Measurements from ENCODE around the gene FUCA1.
"Not testable (repeated sequence)": the region's sequence is repeated elsewhere in the genome, so short reads cannot be mapped to it uniquely, and the experiment has no call there.

FUCA1 gene

GRCh38 chr1:23847482-23848095 lies 20.5 kb downstream of the FUCA1 start:
- H3K4me1 ChIP-seq (ENCODE audit: insufficient read depth, low read length); H2AFZ ChIP-seq (ENCODE audit: low read depth, low read length); H3K4me3 ChIP-seq (ENCODE audit: low read length); H3K27me3 ChIP-seq (ENCODE audit: insufficient read depth, low read length); H3K36me3 ChIP-seq (ENCODE audit: insufficient read depth, low read length); H3K9me3 ChIP-seq (ENCODE audit: low read length): not testable (repeated sequence)

- no peak overlapping the region for H3K4me3 ChIP-seq (ENCODE audit: low read length)
- H3K27me3 ChIP-seq (ENCODE audit: insufficient read depth, low read length): no peaks in the 10 kb centered on the region
- H3K36me3 ChIP-seq (ENCODE audit: insufficient read depth, low read length): no peaks in the 10 kb centered on the region
- H3K4me1 ChIP-seq (ENCODE audit: insufficient read depth, low read length): no peaks in the 10 kb centered on the region
- H2AFZ ChIP-seq (ENCODE audit: low read depth, low read length): no peak overlapping the region
- peaks cover 3% of the 10 kb centered on the region for H3K9me3 ChIP-seq (ENCODE audit: low read length)
These were observed 22.9 kb downstream of the FUCA1 start for GRCh38 chr1:23845163-23845562.

- peaks cover 3% of the 10 kb centered on the region for H3K4me1 ChIP-seq (ENCODE audit: insufficient read depth, low read length)
- H3K4me3 ChIP-seq (ENCODE audit: low read length): no peak overlapping the region
- H2AFZ ChIP-seq (ENCODE audit: low read depth, low read length): no peak overlapping the region
- H3K9me3 ChIP-seq (ENCODE audit: low read length): peaks cover 3% of the 10 kb centered on the region
- no peaks in the 10 kb centered on the region for H3K27me3 ChIP-seq (ENCODE audit: insufficient read depth, low read length)
- H3K36me3 ChIP-seq (ENCODE audit: insufficient read depth, low read length): no peaks in the 10 kb centered on the region
These were observed 24.4 kb downstream of the FUCA1 start for GRCh38 chr1:23843644-23844043.

GRCh38 chr1:23838401-23838866 lies 29.7 kb downstream of the FUCA1 start:
- Histone ChIP-seq H3K9me3 (ENCODE audit: low read length) (no peaks in the 10 kb centered on the region), H3K4me1 (ENCODE audit: insufficient read depth, low read length) (peaks cover 7% of the 10 kb centered on the region), H3K4me3 (ENCODE audit: low read length) (peak overlapping the region; percentile 34), H3K27me3 (ENCODE audit: insufficient read depth, low read length) (peaks cover 12% of the 10 kb centered on the region), H3K36me3 (ENCODE audit: insufficient read depth, low read length) (no peaks in the 10 kb centered on the region), H2AFZ (ENCODE audit: low read depth, low read length) (peak overlapping the region; percentile 60)

- Histone ChIP-seq H3K4me3 (ENCODE audit: low read length) (no peak overlapping the region), H3K4me1 (ENCODE audit: insufficient read depth, low read length) (peaks cover 7% of the 10 kb centered on the region), H3K9me3 (ENCODE audit: low read length) (no peaks in the 10 kb centered on the region), H3K36me3 (ENCODE audit: insufficient read depth, low read length) (no peaks in the 10 kb centered on the region), H2AFZ (ENCODE audit: low read depth, low read length) (peak overlapping the region; percentile 60), H3K27me3 (ENCODE audit: insufficient read depth, low read length) (peaks cover 12% of the 10 kb centered on the region)
These were observed 30.2 kb downstream of the FUCA1 start for GRCh38 chr1:23837908-23838307.

GRCh38 chr1:23836037-23836436 lies 32.1 kb downstream of the FUCA1 start:
- H3K4me1 ChIP-seq (ENCODE audit: insufficient read depth, low read length): peaks cover 7% of the 10 kb centered on the region

GRCh38 chr1:23834156-23834555 lies 33.9 kb downstream of the FUCA1 start:
- peaks cover 12% of the 10 kb centered on the region for H3K27me3 ChIP-seq (ENCODE audit: insufficient read depth, low read length)
- not testable (repeated sequence) for H3K36me3 ChIP-seq (ENCODE audit: insufficient read depth, low read length); H3K9me3 ChIP-seq (ENCODE audit: low read length); H2AFZ ChIP-seq (ENCODE audit: low read depth, low read length); H3K4me1 ChIP-seq (ENCODE audit: insufficient read depth, low read length); H3K4me3 ChIP-seq (ENCODE audit: low read length)

More at GRCh38 chr1:23836037-23836436, 32.1 kb downstream of the FUCA1 start:
- Histone ChIP-seq H3K9me3 (ENCODE audit: low read length) (no peaks in the 10 kb centered on the region), H3K36me3 (ENCODE audit: insufficient read depth, low read length) (no peaks in the 10 kb centered on the region), H2AFZ (ENCODE audit: low read depth, low read length) (no peak overlapping the region), H3K4me3 (ENCODE audit: low read length) (no peak overlapping the region), H3K27me3 (ENCODE audit: insufficient read depth, low read length) (peaks cover 12% of the 10 kb centered on the region)

- peaks cover 11% of the 10 kb centered on the region for H3K4me1 ChIP-seq (ENCODE audit: insufficient read depth, low read length)
- H3K27me3 ChIP-seq (ENCODE audit: insufficient read depth, low read length): no peaks in the 10 kb centered on the region
- H2AFZ ChIP-seq (ENCODE audit: low read depth, low read length): no peak overlapping the region
- no peaks in the 10 kb centered on the region for H3K36me3 ChIP-seq (ENCODE audit: insufficient read depth, low read length)
- H3K9me3 ChIP-seq (ENCODE audit: low read length): no peaks in the 10 kb centered on the region
- no peak overlapping the region for H3K4me3 ChIP-seq (ENCODE audit: low read length)
These were observed 40.4 kb downstream of the FUCA1 start for GRCh38 chr1:23827717-23828116.

- H3K36me3 ChIP-seq (ENCODE audit: insufficient read depth, low read length); H3K27me3 ChIP-seq (ENCODE audit: insufficient read depth, low read length); H2AFZ ChIP-seq (ENCODE audit: low read depth, low read length); H3K4me3 ChIP-seq (ENCODE audit: low read length); H3K9me3 ChIP-seq (ENCODE audit: low read length): not testable (repeated sequence)
- peaks cover 11% of the 10 kb centered on the region for H3K4me1 ChIP-seq (ENCODE audit: insufficient read depth, low read length)
These were observed 41.5 kb downstream of the FUCA1 start for GRCh38 chr1:23826590-23826989.

- H3K27me3 ChIP-seq (ENCODE audit: insufficient read depth, low read length): no peaks in the 10 kb centered on the region
- no peaks in the 10 kb centered on the region for H3K9me3 ChIP-seq (ENCODE audit: low read length)
- H3K4me3 ChIP-seq (ENCODE audit: low read length): peak overlapping the region; percentile 96
- peak overlapping the region; percentile 66 for H2AFZ ChIP-seq (ENCODE audit: low read depth, low read length)
- peaks cover 11% of the 10 kb centered on the region for H3K4me1 ChIP-seq (ENCODE audit: insufficient read depth, low read length)
- no peaks in the 10 kb centered on the region for H3K36me3 ChIP-seq (ENCODE audit: insufficient read depth, low read length)
These were observed 42.1 kb downstream of the FUCA1 start for GRCh38 chr1:23825762-23826522.

GRCh38 chr1:23825076-23825761 lies 42.9 kb downstream of the FUCA1 start, which contains the start of gene HMGCL:
TSS of gene HMGCL (minus strand) at chr1:23825429. CDS start at chr1:23825415, 14 bp downstream.
- H3K4me1 ChIP-seq (ENCODE audit: insufficient read depth, low read length): peaks cover 8% of the 10 kb centered on the region
- H2AFZ ChIP-seq (ENCODE audit: low read depth, low read length): peak within 1 kb of the TSS; percentile 73
- H3K36me3 ChIP-seq (ENCODE audit: insufficient read depth, low read length): no peaks in the 10 kb centered on the region
- no peaks in the 10 kb centered on the region for H3K27me3 ChIP-seq (ENCODE audit: insufficient read depth, low read length)
- peak within 1 kb of the TSS; percentile 96 for H3K4me3 ChIP-seq (ENCODE audit: low read length)
- H3K9me3 ChIP-seq (ENCODE audit: low read length): no peaks in the 10 kb centered on the region

- H3K27me3 ChIP-seq (ENCODE audit: insufficient read depth, low read length): no peaks in the 10 kb centered on the region
- peak overlapping the region; percentile 96 for H3K4me3 ChIP-seq (ENCODE audit: low read length)
- no peaks in the 10 kb centered on the region for H3K9me3 ChIP-seq (ENCODE audit: low read length)
- H2AFZ ChIP-seq (ENCODE audit: low read depth, low read length): peak overlapping the region; percentile 73
- peaks cover 8% of the 10 kb centered on the region for H3K4me1 ChIP-seq (ENCODE audit: insufficient read depth, low read length)
- H3K36me3 ChIP-seq (ENCODE audit: insufficient read depth, low read length): no peaks in the 10 kb centered on the region
These were observed 43.4 kb downstream of the FUCA1 start for GRCh38 chr1:23824711-23825075.

- no peaks in the 10 kb centered on the region for H3K36me3 ChIP-seq (ENCODE audit: insufficient read depth, low read length)
- H3K4me1 ChIP-seq (ENCODE audit: insufficient read depth, low read length): peaks cover 8% of the 10 kb centered on the region
- no peaks in the 10 kb centered on the region for H3K27me3 ChIP-seq (ENCODE audit: insufficient read depth, low read length)
- H3K9me3 ChIP-seq (ENCODE audit: low read length): no peaks in the 10 kb centered on the region
- H3K4me3 ChIP-seq (ENCODE audit: low read length): no peak overlapping the region
- no peak overlapping the region for H2AFZ ChIP-seq (ENCODE audit: low read depth, low read length)
These were observed 44.3 kb downstream of the FUCA1 start for GRCh38 chr1:23823767-23824166.
